Muscle layer of duodenum (tissue), 2 donors: ENCODE data around the gene SYT12.
"Not testable (repeated sequence)": the region's sequence is repeated elsewhere in the genome, so short reads cannot be mapped to it uniquely, and the experiment has no call there.

Source experiments
- H3K27ac ChIP-seq: one replicate; pipeline ENCODE4 v1.7.0; 2013; ENCODE audit warnings: mild to moderate bottlenecking, low read length
- H3K27me3 ChIP-seq: one replicate; pipeline ENCODE4 v1.7.0; 2013; ENCODE audit warnings: low read depth, mild to moderate bottlenecking, control low read depth, low read length
- H3K36me3 ChIP-seq, 2 donors: one replicate each; pipeline ENCODE4 v1.7.0; 2013; ENCODE audit warnings: low read length in 2 of 2, control low read depth in 1 of 2, mild to moderate bottlenecking in 1 of 2; ENCODE audit not compliant: insufficient read depth in 2 of 2, control insufficient read depth in 1 of 2
- H3K4me1 ChIP-seq, 2 donors: one replicate each; pipeline ENCODE4 v1.7.0; 2013; ENCODE audit warnings: low read length in 2 of 2, mild to moderate bottlenecking in 2 of 2, control low read depth in 1 of 2, moderate library complexity in 1 of 2; ENCODE audit not compliant: insufficient read depth in 2 of 2, control insufficient read depth in 1 of 2
- H3K4me3 ChIP-seq, 2 donors: one replicate each; pipeline ENCODE4 v1.7.0; 2013; ENCODE audit warnings: low read length in 2 of 2, low read depth in 1 of 2, mild to moderate bottlenecking in 1 of 2
- H3K9me3 ChIP-seq, 2 donors: one replicate each; pipeline ENCODE4 v1.7.0; 2013; ENCODE audit warnings: low read length in 2 of 2, control low read depth in 1 of 2, mild to moderate bottlenecking in 1 of 2; ENCODE audit not compliant: control insufficient read depth in 1 of 2
- donor health status: healthy.

The SYT12 gene

GRCh38 chr11:66983275-66983924 lies 39.5 kb upstream of the SYT12 start:
- Histone ChIP-seq H3K4me3 (no peak overlapping the region), H3K27me3 (no peaks in the 10 kb centered on the region), H3K36me3 (no peaks in the 10 kb centered on the region), H3K9me3 (no peaks in the 10 kb centered on the region), H3K4me1 (peaks cover 0 to 10% of the 10 kb centered on the region in 2 donors), H3K27ac (no peak overlapping the region)

- H3K4me3 ChIP-seq: no peak overlapping the region
- no peak overlapping the region for H3K27ac ChIP-seq
- H3K27me3 ChIP-seq: no peaks in the 10 kb centered on the region
- H3K9me3 ChIP-seq: no peaks in the 10 kb centered on the region
- H3K36me3 ChIP-seq: no peaks in the 10 kb centered on the region
- H3K4me1 ChIP-seq: peaks cover 0 to 10% of the 10 kb centered on the region in 2 donors
Observed at GRCh38 chr11:66985508-66986177, 37.3 kb upstream of the SYT12 start.

- Histone ChIP-seq H3K9me3 (no peaks in the 10 kb centered on the region), H3K27ac (no peak overlapping the region), H3K4me3 (no peak overlapping the region), H3K27me3 (no peaks in the 10 kb centered on the region), H3K36me3 (no peaks in the 10 kb centered on the region), H3K4me1 (peaks cover 0 to 10% of the 10 kb centered on the region in 2 donors)
Observed at GRCh38 chr11:66986178-66986545, 36.8 kb upstream of the SYT12 start.

- H3K27ac ChIP-seq: no peak overlapping the region
- H3K9me3 ChIP-seq: no peaks in the 10 kb centered on the region
- no peaks in the 10 kb centered on the region for H3K36me3 ChIP-seq
- H3K27me3 ChIP-seq: no peaks in the 10 kb centered on the region
- no peak overlapping the region for H3K4me3 ChIP-seq
- peaks cover 0 to 1% of the 10 kb centered on the region in 2 donors for H3K4me1 ChIP-seq
Observed at GRCh38 chr11:66987158-66987620, 35.7 kb upstream of the SYT12 start.

GRCh38 chr11:66987924-66988637 lies 34.9 kb upstream of the SYT12 start:
- Histone ChIP-seq H3K4me1 (no peaks in the 10 kb centered on the region), H3K27me3 (no peaks in the 10 kb centered on the region), H3K27ac (no peak overlapping the region), H3K36me3 (no peaks in the 10 kb centered on the region), H3K4me3 (no peak overlapping the region), H3K9me3 (no peaks in the 10 kb centered on the region)

- H3K4me1 ChIP-seq, H3K27ac ChIP-seq, H3K9me3 ChIP-seq, H3K4me3 ChIP-seq, H3K27me3 ChIP-seq, H3K36me3 ChIP-seq: not testable (repeated sequence)
Observed at GRCh38 chr11:66988741-66989140, 34.2 kb upstream of the SYT12 start.

GRCh38 chr11:66989360-66989759 lies 33.6 kb upstream of the SYT12 start:
- not testable (repeated sequence) for H3K27me3 ChIP-seq, H3K27ac ChIP-seq, H3K4me3 ChIP-seq, H3K4me1 ChIP-seq, H3K36me3 ChIP-seq, H3K9me3 ChIP-seq

- no peak overlapping the region for H3K4me3 ChIP-seq
- no peaks in the 10 kb centered on the region for H3K4me1 ChIP-seq
Observed at GRCh38 chr11:66992041-66992440, 30.9 kb upstream of the SYT12 start.

GRCh38 chr11:66996609-66997273 lies 26.2 kb upstream of the SYT12 start:
- Histone ChIP-seq H3K9me3 (no peaks in the 10 kb centered on the region), H3K27me3 (no peaks in the 10 kb centered on the region), H3K4me3 (no peak overlapping the region), H3K4me1 (no peaks in the 10 kb centered on the region), H3K27ac (no peak overlapping the region), H3K36me3 (no peaks in the 10 kb centered on the region)

More at GRCh38 chr11:66992041-66992440, 30.9 kb upstream of the SYT12 start:
- no peaks in the 10 kb centered on the region for H3K27me3 ChIP-seq
- H3K36me3 ChIP-seq: no peaks in the 10 kb centered on the region
- H3K27ac ChIP-seq: no peak overlapping the region
- no peaks in the 10 kb centered on the region for H3K9me3 ChIP-seq

GRCh38 chr11:66999555-66999954 lies 23.4 kb upstream of the SYT12 start:
- Histone ChIP-seq H3K27me3 (no peaks in the 10 kb centered on the region), H3K4me1 (no peaks in the 10 kb centered on the region), H3K36me3 (no peaks in the 10 kb centered on the region), H3K27ac (no peak overlapping the region), H3K9me3 (no peaks in the 10 kb centered on the region), H3K4me3 (no peak overlapping the region)

GRCh38 chr11:67001332-67001731 lies 21.6 kb upstream of the SYT12 start:
- H3K27ac ChIP-seq: no peak overlapping the region
- no peaks in the 10 kb centered on the region for H3K36me3 ChIP-seq
- H3K9me3 ChIP-seq: no peaks in the 10 kb centered on the region
- no peaks in the 10 kb centered on the region for H3K27me3 ChIP-seq
- no peaks in the 10 kb centered on the region for H3K4me1 ChIP-seq
- no peak overlapping the region for H3K4me3 ChIP-seq
